Measurements from ENCODE around the gene DERL2. TPM values are rescaled to one million over a fixed set of nuclear protein-coding genes. Genes with fewer than 3 reads are reported as not detected.

The DERL2 gene
- total and polyA plus RNA-seq, 5 donors from 2014 or later = 70.0 to 95.0 (median 76.0) TPM

- Mint-ChIP-seq H3K27ac (peak overlapping the region; percentile 96 to 98 (median 97)), H3K27me3 (no peaks in the 10 kb centered on the region), H3K4me1 (peaks cover 18 to 31% (median 24%) of the 10 kb centered on the region in 4 donors), H3K36me3 (peaks cover 33% of the 10 kb centered on the region), H3K9me3 (peaks cover 0 to 1% (median 0%) of the 10 kb centered on the region in 7 donors), H3K4me3 (peak overlapping the region; percentile 94 to 96 (median 94))
- DNase-seq (peak; percentile 71 to 75 (median 75)), ATAC-seq (ENCODE audit: low read depth in 2 of 2) (peak; percentile 86 to 88)
- peak overlapping the region; percentile 60 for H3K4me3 ChIP-seq (ENCODE audit: low read depth, low read length)
- H3K9me3 ChIP-seq (ENCODE audit: control insufficient read depth in 2 of 2, low read length in 2 of 2) = no peaks in the 10 kb centered on the region
- H3K27ac ChIP-seq (ENCODE audit: insufficient read depth, low read length, poor library complexity, severe bottlenecking) = peak overlapping the region; percentile 62
- peaks cover 21% of the 10 kb centered on the region for H3K4me1 ChIP-seq (ENCODE audit: control insufficient read depth, insufficient read depth, low read length, poor library complexity, severe bottlenecking)
- H3K27me3 ChIP-seq (ENCODE audit: control insufficient read depth, insufficient read depth, low read length) = no peaks in the 10 kb centered on the region
- peaks cover 10% of the 10 kb centered on the region for H3K36me3 ChIP-seq (ENCODE audit: control insufficient read depth, insufficient read depth, low read length)
These were observed 14.8 kb upstream of the DERL2 start for GRCh38 chr17:5500589-5501391.

GRCh38 chr17:5500247-5500588 lies 14.2 kb upstream of the DERL2 start:
- peaks cover 21% of the 10 kb centered on the region for H3K4me1 ChIP-seq (ENCODE audit: control insufficient read depth, insufficient read depth, low read length, poor library complexity, severe bottlenecking)
- peak in 1 of 3 donors; percentile 6 for DNase-seq
- H3K36me3 Mint-ChIP-seq = peaks cover 27% of the 10 kb centered on the region
- H3K4me3 Mint-ChIP-seq = peak overlapping the region; percentile 94 to 96 (median 94)
- peaks cover 0 to 1% (median 0%) of the 10 kb centered on the region in 7 donors for H3K9me3 Mint-ChIP-seq
- peak in 1 of 2 donors; percentile 16 for ATAC-seq (ENCODE audit: low read depth in 2 of 2)
- H3K27me3 Mint-ChIP-seq = no peaks in the 10 kb centered on the region
- peak overlapping the region; percentile 60 for H3K4me3 ChIP-seq (ENCODE audit: low read depth, low read length)
- H3K36me3 ChIP-seq (ENCODE audit: control insufficient read depth, insufficient read depth, low read length) = peaks cover 8% of the 10 kb centered on the region
- H3K27me3 ChIP-seq (ENCODE audit: control insufficient read depth, insufficient read depth, low read length) = no peaks in the 10 kb centered on the region
- H3K9me3 ChIP-seq (ENCODE audit: control insufficient read depth in 2 of 2, low read length in 2 of 2) = no peaks in the 10 kb centered on the region
- H3K27ac ChIP-seq (ENCODE audit: insufficient read depth, low read length, poor library complexity, severe bottlenecking) = no peak overlapping the region
- H3K4me1 Mint-ChIP-seq = peaks cover 18 to 31% (median 24%) of the 10 kb centered on the region in 4 donors
- H3K27ac Mint-ChIP-seq = peak overlapping the region; percentile 96 to 98 (median 97)

GRCh38 chr17:5499476-5500231 lies 13.7 kb upstream of the DERL2 start:
- Histone ChIP-seq H3K27me3 (ENCODE audit: control insufficient read depth, insufficient read depth, low read length) (no peaks in the 10 kb centered on the region), H3K36me3 (ENCODE audit: control insufficient read depth, insufficient read depth, low read length) (peaks cover 5% of the 10 kb centered on the region), H3K4me3 (ENCODE audit: low read depth, low read length) (no peak overlapping the region), H3K9me3 (ENCODE audit: control insufficient read depth in 2 of 2, low read length in 2 of 2) (no peaks in the 10 kb centered on the region), H3K4me1 (ENCODE audit: control insufficient read depth, insufficient read depth, low read length, poor library complexity, severe bottlenecking) (peaks cover 21% of the 10 kb centered on the region), H3K27ac (ENCODE audit: insufficient read depth, low read length, poor library complexity, severe bottlenecking) (no peak overlapping the region)
- Mint-ChIP-seq H3K9me3 (peaks cover 0 to 1% (median 0%) of the 10 kb centered on the region in 7 donors), H3K27me3 (no peaks in the 10 kb centered on the region), H3K27ac (peak overlapping the region; percentile 96 to 98 (median 97)), H3K4me3 (peak overlapping the region; percentile 94 to 96 (median 94)), H3K4me1 (peaks cover 18 to 31% (median 24%) of the 10 kb centered on the region in 4 donors), H3K36me3 (peaks cover 22% of the 10 kb centered on the region)
- DNase-seq (no peak), ATAC-seq (ENCODE audit: low read depth in 2 of 2) (no peak)

GRCh38 chr17:5492970-5493369 lies 7.0 kb upstream of the DERL2 start:
- peaks cover 4 to 20% (median 7%) of the 10 kb centered on the region in 4 donors for H3K4me1 Mint-ChIP-seq
- Histone ChIP-seq H3K27ac (ENCODE audit: insufficient read depth, low read length, poor library complexity, severe bottlenecking) (no peak overlapping the region), H3K4me3 (ENCODE audit: low read depth, low read length) (no peak overlapping the region), H3K36me3 (ENCODE audit: control insufficient read depth, insufficient read depth, low read length) (peaks cover 16% of the 10 kb centered on the region), H3K27me3 (ENCODE audit: control insufficient read depth, insufficient read depth, low read length) (no peaks in the 10 kb centered on the region), H3K4me1 (ENCODE audit: control insufficient read depth, insufficient read depth, low read length, poor library complexity, severe bottlenecking) (peaks cover under 1% of the 10 kb centered on the region), H3K9me3 (ENCODE audit: control insufficient read depth in 2 of 2, low read length in 2 of 2) (no peaks in the 10 kb centered on the region)
- H3K9me3 Mint-ChIP-seq = peaks cover 0 to 1% (median 0%) of the 10 kb centered on the region in 7 donors
- DNase-seq (no peak), ATAC-seq (ENCODE audit: low read depth in 2 of 2) (no peak)
- H3K4me3 Mint-ChIP-seq = peak overlapping the region in 1 of 4 donors; percentile 44
- peaks cover 11% of the 10 kb centered on the region for H3K36me3 Mint-ChIP-seq
- peak overlapping the region in 1 of 3 donors; percentile 1 for H3K27ac Mint-ChIP-seq
- H3K27me3 Mint-ChIP-seq = no peaks in the 10 kb centered on the region

- peak overlapping the region in 2 of 3 donors; percentile 69 for H3K27ac Mint-ChIP-seq
- peaks cover 0 to 1% (median 0%) of the 10 kb centered on the region in 7 donors for H3K9me3 Mint-ChIP-seq
- ATAC-seq (ENCODE audit: low read depth in 2 of 2) = no peak
- H3K36me3 Mint-ChIP-seq = peaks cover 12% of the 10 kb centered on the region
- no peaks in the 10 kb centered on the region for H3K27me3 Mint-ChIP-seq
- Histone ChIP-seq H3K4me1 (ENCODE audit: control insufficient read depth, insufficient read depth, low read length, poor library complexity, severe bottlenecking) (peaks cover 26% of the 10 kb centered on the region), H3K27ac (ENCODE audit: insufficient read depth, low read length, poor library complexity, severe bottlenecking) (no peak overlapping the region), H3K9me3 (ENCODE audit: control insufficient read depth in 2 of 2, low read length in 2 of 2) (no peaks in the 10 kb centered on the region), H3K27me3 (ENCODE audit: control insufficient read depth, insufficient read depth, low read length) (no peaks in the 10 kb centered on the region), H3K36me3 (ENCODE audit: control insufficient read depth, insufficient read depth, low read length) (peaks cover 24% of the 10 kb centered on the region), H3K4me3 (ENCODE audit: low read depth, low read length) (no peak overlapping the region)
- DNase-seq = no peak
- peaks cover 13 to 59% (median 29%) of the 10 kb centered on the region in 4 donors for H3K4me1 Mint-ChIP-seq
- H3K4me3 Mint-ChIP-seq = peak overlapping the region in 2 of 4 donors; percentile 78 to 93
These were observed 2.8 kb upstream of the DERL2 start for GRCh38 chr17:5488752-5489151.

GRCh38 chr17:5486206-5487124 lies 487 bp upstream of the DERL2 start, which contains the start of gene MIS12:
Gene MIS12, plus strand, starts transcription at chr17:5486566. Its CDS starts 2,297 bp downstream, at chr17:5488863.
- H3K9me3 Mint-ChIP-seq = peaks cover 0 to 1% (median 0%) of the 10 kb centered on the region in 7 donors

GRCh38 chr17:5481451-5481850 lies 4.5 kb downstream of the DERL2 start:
- ATAC-seq (ENCODE audit: low read depth in 2 of 2) (no peak), DNase-seq (no peak)
- Mint-ChIP-seq H3K36me3 (peaks cover 51% of the 10 kb centered on the region), H3K27ac (no peak overlapping the region), H3K4me1 (peaks cover 13 to 72% (median 48%) of the 10 kb centered on the region in 4 donors), H3K9me3 (no peaks in the 10 kb centered on the region), H3K4me3 (no peak overlapping the region), H3K27me3 (no peaks in the 10 kb centered on the region)
- H3K4me3 ChIP-seq (ENCODE audit: low read depth, low read length) = no peak overlapping the region
- H3K9me3 ChIP-seq (ENCODE audit: control insufficient read depth in 2 of 2, low read length in 2 of 2) = no peaks in the 10 kb centered on the region
- H3K4me1 ChIP-seq (ENCODE audit: control insufficient read depth, insufficient read depth, low read length, poor library complexity, severe bottlenecking) = peaks cover 19% of the 10 kb centered on the region
- no peaks in the 10 kb centered on the region for H3K27me3 ChIP-seq (ENCODE audit: control insufficient read depth, insufficient read depth, low read length)
- H3K27ac ChIP-seq (ENCODE audit: insufficient read depth, low read length, poor library complexity, severe bottlenecking) = no peak overlapping the region
- peaks cover 75% of the 10 kb centered on the region for H3K36me3 ChIP-seq (ENCODE audit: control insufficient read depth, insufficient read depth, low read length)

More at GRCh38 chr17:5486206-5487124, 487 bp upstream of the DERL2 start, which contains the start of gene MIS12:
- H3K4me1 ChIP-seq (ENCODE audit: control insufficient read depth, insufficient read depth, low read length, poor library complexity, severe bottlenecking) = peaks cover 30% of the 10 kb centered on the region
- peak within 1 kb of the TSS; percentile 97 to 99 (median 99) for H3K27ac Mint-ChIP-seq
- peak within 1 kb of the TSS; percentile 96 for H3K4me3 ChIP-seq (ENCODE audit: low read depth, low read length)
- H3K27me3 ChIP-seq (ENCODE audit: control insufficient read depth, insufficient read depth, low read length) = no peaks in the 10 kb centered on the region
- H3K36me3 ChIP-seq (ENCODE audit: control insufficient read depth, insufficient read depth, low read length) = peaks cover 41% of the 10 kb centered on the region
- peak; percentile 98 to 100 (median 98) for DNase-seq
- peak within 1 kb of the TSS; percentile 93 to 95 (median 94) for H3K4me3 Mint-ChIP-seq
- peak within 1 kb of the TSS; percentile 95 for H3K27ac ChIP-seq (ENCODE audit: insufficient read depth, low read length, poor library complexity, severe bottlenecking)
- peak; percentile 89 to 94 for ATAC-seq (ENCODE audit: low read depth in 2 of 2)
- H3K9me3 ChIP-seq (ENCODE audit: control insufficient read depth in 2 of 2, low read length in 2 of 2) = no peaks in the 10 kb centered on the region
- H3K27me3 Mint-ChIP-seq = no peaks in the 10 kb centered on the region
- H3K4me1 Mint-ChIP-seq = peaks cover 21 to 76% (median 42%) of the 10 kb centered on the region in 4 donors
- H3K36me3 Mint-ChIP-seq = peaks cover 25% of the 10 kb centered on the region
